ENCODE data around the gene YEATS4.

The YEATS4 gene

GRCh38 chr12:69329669-69330428, 29.7 kb upstream of the YEATS4 start:
- DNase-seq (ENCODE audit: low read depth), result no peak
- TF ChIP-seq CTCF (conservative IDR thresholded peaks at IDR 0.05; ENCODE audit: low read depth, low read length), result no peak
- H3K4me3 ChIP-seq (ENCODE audit: low read length), result no peak overlapping the region

- peak overlapping the region; percentile 63 for H3K4me3 ChIP-seq (ENCODE audit: low read length)
- TF ChIP-seq CTCF (conservative IDR thresholded peaks at IDR 0.05; ENCODE audit: low read depth, low read length), result no peak
- DNase-seq (ENCODE audit: low read depth), result no peak
Measured at GRCh38 chr12:69330475-69331473, 28.8 kb upstream of the YEATS4 start.

- peak overlapping the region; percentile 63 for H3K4me3 ChIP-seq (ENCODE audit: low read length)
- DNase-seq (ENCODE audit: low read depth), result no peak
- TF ChIP-seq CTCF (conservative IDR thresholded peaks at IDR 0.05; ENCODE audit: low read depth, low read length), result no peak
Measured at GRCh38 chr12:69331519-69331908, 28.0 kb upstream of the YEATS4 start.

- no peak for DNase-seq (ENCODE audit: low read depth)
- no peak for TF ChIP-seq CTCF (conservative IDR thresholded peaks at IDR 0.05; ENCODE audit: low read depth, low read length)
- peak overlapping the region; percentile 63 for H3K4me3 ChIP-seq (ENCODE audit: low read length)
Measured at GRCh38 chr12:69331909-69332684, 27.4 kb upstream of the YEATS4 start.

GRCh38 chr12:69332815-69333358, 26.7 kb upstream of the YEATS4 start:
- no peak overlapping the region for H3K4me3 ChIP-seq (ENCODE audit: low read length)
- TF ChIP-seq CTCF (conservative IDR thresholded peaks at IDR 0.05; ENCODE audit: low read depth, low read length), result no peak
- DNase-seq (ENCODE audit: low read depth), result no peak

GRCh38 chr12:69334158-69334557, 25.4 kb upstream of the YEATS4 start:
- DNase-seq (ENCODE audit: low read depth), result no peak
- TF ChIP-seq CTCF (conservative IDR thresholded peaks at IDR 0.05; ENCODE audit: low read depth, low read length), result no peak
- H3K4me3 ChIP-seq (ENCODE audit: low read length), result no peak overlapping the region

All from retinal pigment epithelial cell (primary cell).